Breast epithelium (tissue), 4 donors: ENCODE measurements around the gene RAB5IF. TPM values are rescaled to one million over a fixed set of nuclear protein-coding genes. Genes with fewer than 3 reads are reported as not detected.

ENCODE experiments used
- DNase-seq, 2 donors: peaks; one replicate each; pipeline ENCODE4 v3.0.0-alpha.2; 2019; ENCODE audit warnings: low spot score in 2 of 2
- H3K27ac ChIP-seq, 2 donors: fragments of 200-600 bp; sonication (generic) in 1 of 2; one replicate each; pipeline ENCODE4 v1.5.1; 2016 to 2019; ENCODE audit warnings: mild to moderate bottlenecking in 1 of 2
- H3K27me3 ChIP-seq, 2 donors: fragments of 200-600 bp; sonication (generic) in 1 of 2; one replicate each; pipeline versions ENCODE4 v1.5.1 to v1.6.0; 2017 to 2019; ENCODE audit warnings: control low read depth in 1 of 2, mild to moderate bottlenecking in 1 of 2
- H3K36me3 ChIP-seq: fragments of 200-600 bp; one replicate; pipeline ENCODE4 v1.5.1; 2019
- H3K4me1 ChIP-seq, 2 donors: fragments of 200-600 bp; sonication (generic); one replicate each; pipeline ENCODE4 v1.5.1; 2016 to 2019; ENCODE audit warnings: control low read depth in 1 of 2
- H3K4me3 ChIP-seq, 3 donors: fragments of 200-600 bp; sonication (generic); 1 replicate in 2 of 3; 2 replicates in 1 of 3; pipeline ENCODE4 v1.5.1; 2016 to 2019; ENCODE audit warnings: mild to moderate bottlenecking in 3 of 3, moderate library complexity in 2 of 3
- H3K9me3 ChIP-seq, 2 donors: fragments of 200-600 bp; sonication (generic) in 1 of 2; one replicate each; pipeline ENCODE4 v1.5.1; 2016 to 2019; ENCODE audit warnings: control low read depth in 1 of 2
- CTCF ChIP-seq, 3 donors: fragments of 450-650 bp; IDR thresholded peaks; one replicate each; pipeline ENCODE4 v1.5.1; 2016 to 2017; ENCODE audit warnings: antibody characterized with exemption in 3 of 3, mild to moderate bottlenecking in 3 of 3, moderate library complexity in 3 of 3
- POLR2A ChIP-seq: fragments of 450-650 bp; IDR thresholded peaks from one replicate; pipeline ENCODE4 v1.6.1; 2016; ENCODE audit warnings: antibody characterized with exemption, mild to moderate bottlenecking, moderate library complexity
- POLR2AphosphoS5 ChIP-seq, 3 donors: sonication (generic); formaldehyde crosslinking; IDR thresholded peaks; one replicate each; pipeline ENCODE4 v1.6.1; 2017; ENCODE audit warnings: antibody characterized with exemption in 3 of 3
- intact Hi-C: fragments of 100-400 bp; cut with DNase I; formaldehyde crosslinking; loops from one replicate; pipeline ENCODE4 v1.15.1; 2023; ENCODE audit warnings: low total_unique reads
- total RNA-seq, 3 donors: library from RNA; depleted of rRNA; stranded (reverse); fragments of >200 nt; gene quantifications; one replicate each; pipeline ENCODE4 v1.1.0, GENCODE V29; 2016

Gene RAB5IF
- total RNA-seq, 3 donors from 2014 or later, result 70.2 to 79.9 (median 77.7) TPM

GRCh38 chr20:36579996-36580545, 25.5 kb upstream of the RAB5IF start:
- Histone ChIP-seq H3K4me3 (no peak overlapping the region), H3K4me1 (peaks cover 0 to 7% of the 10 kb centered on the region in 2 donors), H3K27ac (no peak overlapping the region), H3K9me3 (no peaks in the 10 kb centered on the region), H3K36me3 (no peaks in the 10 kb centered on the region), H3K27me3 (no peaks in the 10 kb centered on the region)
- no peak for TF ChIP-seq POLR2A
- intact Hi-C loops, result no loop called here
- no peak for DNase-seq

- Histone ChIP-seq H3K4me1 (no peaks in the 10 kb centered on the region), H3K27ac (no peak overlapping the region), H3K4me3 (no peak overlapping the region), H3K9me3 (no peaks in the 10 kb centered on the region), H3K27me3 (no peaks in the 10 kb centered on the region), H3K36me3 (no peaks in the 10 kb centered on the region)
- no peak for DNase-seq
- TF ChIP-seq POLR2AphosphoS5 (IDR thresholded peaks at IDR 0.05) (no peak), CTCF (IDR thresholded peaks at IDR 0.05) (no peak), POLR2A (no peak)
- intact Hi-C loops, result no loop called here
Measured at GRCh38 chr20:36582322-36582721, 23.3 kb upstream of the RAB5IF start.

GRCh38 chr20:36582821-36583220, 22.8 kb upstream of the RAB5IF start:
- Histone ChIP-seq H3K36me3 (no peaks in the 10 kb centered on the region), H3K27ac (no peak overlapping the region), H3K4me1 (no peaks in the 10 kb centered on the region), H3K27me3 (no peaks in the 10 kb centered on the region), H3K4me3 (no peak overlapping the region), H3K9me3 (no peaks in the 10 kb centered on the region)
- TF ChIP-seq POLR2AphosphoS5 (IDR thresholded peaks at IDR 0.05), result no peak
- no peak for DNase-seq
- intact Hi-C loops, result no loop called here

- Histone ChIP-seq H3K4me3 (no peak overlapping the region), H3K27ac (no peak overlapping the region), H3K27me3 (no peaks in the 10 kb centered on the region), H3K4me1 (no peaks in the 10 kb centered on the region), H3K9me3 (no peaks in the 10 kb centered on the region), H3K36me3 (no peaks in the 10 kb centered on the region)
- intact Hi-C loops, result no loop called here
- TF ChIP-seq CTCF (IDR thresholded peaks at IDR 0.05), result no peak
- no peak for DNase-seq
Measured at GRCh38 chr20:36584018-36584481, 21.5 kb upstream of the RAB5IF start.

GRCh38 chr20:36585410-36586125, 20.0 kb upstream of the RAB5IF start:
- no peaks in the 10 kb centered on the region for H3K4me1 ChIP-seq
- H3K9me3 ChIP-seq, result no peaks in the 10 kb centered on the region
- H3K27me3 ChIP-seq, result no peaks in the 10 kb centered on the region
- intact Hi-C loops, result no loop called here
- peak overlapping the region in 1 of 2 donors; percentile 58 for H3K27ac ChIP-seq
- DNase-seq, result no peak
- no peaks in the 10 kb centered on the region for H3K36me3 ChIP-seq
- TF ChIP-seq POLR2A (no peak), CTCF (IDR thresholded peaks at IDR 0.05) (no peak), POLR2AphosphoS5 (IDR thresholded peaks at IDR 0.05) (no peak)
- H3K4me3 ChIP-seq, result no peak overlapping the region

GRCh38 chr20:36587388-36588070, 18.1 kb upstream of the RAB5IF start:
- intact Hi-C loops, result no loop called here
- no peaks in the 10 kb centered on the region for H3K36me3 ChIP-seq
- H3K4me1 ChIP-seq, result no peaks in the 10 kb centered on the region
- no peaks in the 10 kb centered on the region for H3K27me3 ChIP-seq
- TF ChIP-seq POLR2AphosphoS5 (IDR thresholded peaks at IDR 0.05) (no peak), CTCF (IDR thresholded peaks at IDR 0.05) (no peak), POLR2A (no peak)
- no peaks in the 10 kb centered on the region for H3K9me3 ChIP-seq
- H3K27ac ChIP-seq, result no peak overlapping the region
- DNase-seq, result no peak
- H3K4me3 ChIP-seq, result no peak overlapping the region
